Measurements from ENCODE around the gene PRPSAP1. TPM values are rescaled to one million over a fixed set of nuclear protein-coding genes. Genes with fewer than 3 reads are reported as not detected.

The PRPSAP1 gene
- total RNA-seq, 1 experiment from 2014 or later, result 99.6 TPM

- POLR2A ChIA-PET, result no interaction called here
- no peaks in the 10 kb centered on the region for H3K27me3 ChIP-seq (ENCODE audit: control insufficient read depth, insufficient read depth, low read length)
- no peaks in the 10 kb centered on the region for H3K9me3 ChIP-seq (ENCODE audit: control insufficient read depth, insufficient read depth, low read depth, low read length)
- no TSS peak for BruUV-seq (replicated peaks)
- TF ChIP-seq TCF7L2 (IDR thresholded peaks at IDR 0.05; ENCODE audit: low read depth, low read length) (no peak), CTCF (IDR thresholded peaks at IDR 0.05) (no peak), SIN3A (IDR thresholded peaks at IDR 0.05; ENCODE audit: borderline replicate concordance, insufficient read depth, low read depth, low read length) (no peak), POLR2AphosphoS5 (IDR thresholded peaks at IDR 0.05; ENCODE audit: low read depth, low read length) (no peak)
- TF ChIP-seq, protein P1, sequence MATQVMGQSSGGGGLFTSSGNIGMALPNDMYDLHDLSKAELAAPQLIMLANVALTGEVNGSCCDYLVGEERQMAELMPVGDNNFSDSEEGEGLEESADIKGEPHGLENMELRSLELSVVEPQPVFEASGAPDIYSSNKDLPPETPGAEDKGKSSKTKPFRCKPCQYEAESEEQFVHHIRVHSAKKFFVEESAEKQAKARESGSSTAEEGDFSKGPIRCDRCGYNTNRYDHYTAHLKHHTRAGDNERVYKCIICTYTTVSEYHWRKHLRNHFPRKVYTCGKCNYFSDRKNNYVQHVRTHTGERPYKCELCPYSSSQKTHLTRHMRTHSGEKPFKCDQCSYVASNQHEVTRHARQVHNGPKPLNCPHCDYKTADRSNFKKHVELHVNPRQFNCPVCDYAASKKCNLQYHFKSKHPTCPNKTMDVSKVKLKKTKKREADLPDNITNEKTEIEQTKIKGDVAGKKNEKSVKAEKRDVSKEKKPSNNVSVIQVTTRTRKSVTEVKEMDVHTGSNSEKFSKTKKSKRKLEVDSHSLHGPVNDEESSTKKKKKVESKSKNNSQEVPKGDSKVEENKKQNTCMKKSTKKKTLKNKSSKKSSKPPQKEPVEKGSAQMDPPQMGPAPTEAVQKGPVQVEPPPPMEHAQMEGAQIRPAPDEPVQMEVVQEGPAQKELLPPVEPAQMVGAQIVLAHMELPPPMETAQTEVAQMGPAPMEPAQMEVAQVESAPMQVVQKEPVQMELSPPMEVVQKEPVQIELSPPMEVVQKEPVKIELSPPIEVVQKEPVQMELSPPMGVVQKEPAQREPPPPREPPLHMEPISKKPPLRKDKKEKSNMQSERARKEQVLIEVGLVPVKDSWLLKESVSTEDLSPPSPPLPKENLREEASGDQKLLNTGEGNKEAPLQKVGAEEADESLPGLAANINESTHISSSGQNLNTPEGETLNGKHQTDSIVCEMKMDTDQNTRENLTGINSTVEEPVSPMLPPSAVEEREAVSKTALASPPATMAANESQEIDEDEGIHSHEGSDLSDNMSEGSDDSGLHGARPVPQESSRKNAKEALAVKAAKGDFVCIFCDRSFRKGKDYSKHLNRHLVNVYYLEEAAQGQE (IDR thresholded peaks at IDR 0.05; ENCODE audit: insufficient read depth in 1 of 2, low read depth in 2 of 2, low read length in 1 of 2), result no peak
- DNase-seq (ENCODE audit: low read depth, low spot score) (no peak), ATAC-seq (no peak)
- no peak overlapping the region for H3K4me3 ChIP-seq (ENCODE audit: low read depth in 2 of 2, low read length in 2 of 2)
- H3K4me1 ChIP-seq (ENCODE audit: control insufficient read depth, insufficient read depth, low read length), result no peaks in the 10 kb centered on the region
- CTCF ChIA-PET, result interaction anchor here (0.5 kb wide), 1 partner anchor 142 kb away, joined by 6 read pairs; no protein-coding TSS in a partner anchor
- intact Hi-C loops (cut with micrococcal nuclease; ENCODE audit: unreplicated experiment), result no loop called here
- H3K36me3 ChIP-seq (ENCODE audit: control insufficient read depth, insufficient read depth, low read length), result peaks cover 13% of the 10 kb centered on the region
- in situ Hi-C loops (cut with HindIII; ENCODE audit: low pct_unique_long_range_greater_than_20kb, low sequenced_read_pairs), result no loop called here
- H3K27ac ChIP-seq (ENCODE audit: low read length), result no peak overlapping the region
Measured at GRCh38 chr17:76333673-76334505, 19.8 kb downstream of the PRPSAP1 start.

- H3K4me3 ChIP-seq (ENCODE audit: low read depth in 2 of 2, low read length in 2 of 2), result no peak overlapping the region
- no peak for DNase-seq (ENCODE audit: low read depth, low spot score)
- ChIA-PET CTCF (no interaction called here), POLR2A (no interaction called here)
- in situ Hi-C loops (cut with HindIII; ENCODE audit: low pct_unique_long_range_greater_than_20kb, low sequenced_read_pairs), result no loop called here
- TF ChIP-seq POLR2AphosphoS5 (IDR thresholded peaks at IDR 0.05; ENCODE audit: low read depth, low read length) (no peak), CTCF (IDR thresholded peaks at IDR 0.05) (no peak), TCF7L2 (IDR thresholded peaks at IDR 0.05; ENCODE audit: low read depth, low read length) (no peak), SIN3A (IDR thresholded peaks at IDR 0.05; ENCODE audit: borderline replicate concordance, insufficient read depth, low read depth, low read length) (no peak)
- TF ChIP-seq, protein P1 (IDR thresholded peaks at IDR 0.05; ENCODE audit: insufficient read depth in 1 of 2, low read depth in 2 of 2, low read length in 1 of 2), result no peak
- no peaks in the 10 kb centered on the region for H3K9me3 ChIP-seq (ENCODE audit: control insufficient read depth, insufficient read depth, low read depth, low read length)
- intact Hi-C loops (cut with micrococcal nuclease; ENCODE audit: unreplicated experiment), result no loop called here
- no peaks in the 10 kb centered on the region for H3K4me1 ChIP-seq (ENCODE audit: control insufficient read depth, insufficient read depth, low read length)
- no peak overlapping the region for H3K27ac ChIP-seq (ENCODE audit: low read length)
- H3K36me3 ChIP-seq (ENCODE audit: control insufficient read depth, insufficient read depth, low read length), result peaks cover 13% of the 10 kb centered on the region
- no peaks in the 10 kb centered on the region for H3K27me3 ChIP-seq (ENCODE audit: control insufficient read depth, insufficient read depth, low read length)
- no TSS peak for BruUV-seq (replicated peaks)
- no peak for ATAC-seq
Measured at GRCh38 chr17:76331083-76331482, 22.6 kb downstream of the PRPSAP1 start.
